Measurements from ENCODE around the gene NXN. TPM values are rescaled to one million over a fixed set of nuclear protein-coding genes. Genes with fewer than 3 reads are reported as not detected.
"Not testable (repeated sequence)": the region's sequence is repeated elsewhere in the genome, so short reads cannot be mapped to it uniquely, and the experiment has no call there.

The NXN gene
- total RNA-seq, 1 donor from 2014 or later: 16.7 TPM

GRCh38 chr17:826778-827177 is 152.8 kb downstream of the NXN start:
- no peak for DNase-seq

GRCh38 chr17:825216-825615 is 154.4 kb downstream of the NXN start:
- no peak for DNase-seq

GRCh38 chr17:824378-824777 is 155.2 kb downstream of the NXN start:
- DNase-seq: no peak

- DNase-seq: no peak
Observed at GRCh38 chr17:823501-823902, 156.1 kb downstream of the NXN start.

GRCh38 chr17:819251-819650 is 160.3 kb downstream of the NXN start:
- no peak for DNase-seq

GRCh38 chr17:814371-814770 is 165.2 kb downstream of the NXN start:
- no peak for DNase-seq

- no peak for DNase-seq
Observed at GRCh38 chr17:812638-813204, 166.9 kb downstream of the NXN start.

GRCh38 chr17:811051-811784 is 168.4 kb downstream of the NXN start:
- no peak for DNase-seq

GRCh38 chr17:807523-808294 is 171.9 kb downstream of the NXN start:
- DNase-seq: no peak

- DNase-seq: peak; percentile 15
Observed at GRCh38 chr17:806781-807522, 172.6 kb downstream of the NXN start.

GRCh38 chr17:806346-806745 is 173.2 kb downstream of the NXN start:
- no peak for DNase-seq

GRCh38 chr17:805886-806285 is 173.7 kb downstream of the NXN start:
- DNase-seq: not testable (repeated sequence)

GRCh38 chr17:804541-805435 is 174.8 kb downstream of the NXN start:
- no peak for DNase-seq

GRCh38 chr17:802901-803881 is 176.4 kb downstream of the NXN start:
- DNase-seq: no peak

- no peak for DNase-seq
Observed at GRCh38 chr17:802481-802880, 177.1 kb downstream of the NXN start.

GRCh38 chr17:801660-802059 is 177.9 kb downstream of the NXN start:
- no peak for DNase-seq

- no peak for DNase-seq
Observed at GRCh38 chr17:800446-801242, 178.9 kb downstream of the NXN start.

- DNase-seq: no peak
Observed at GRCh38 chr17:799261-799660, 180.3 kb downstream of the NXN start.

- no peak for DNase-seq
Observed at GRCh38 chr17:798246-798645, 181.3 kb downstream of the NXN start.
